H1 (cell line): ENCODE data around the gene FBXW8. TPM values are rescaled to one million over a fixed set of nuclear protein-coding genes. Genes with fewer than 3 reads are reported as not detected.

Experiments
- CTCF ChIA-PET: fragments of 300-600 bp; sonication (Branson Sonifier 250); formaldehyde crosslinking; loops from one replicate; lab custom pipeline; 2021; ENCODE audit not compliant: partially characterized antibody; lab: Charles Lee
- POLR2A ChIA-PET: fragments of 300-600 bp; sonication (Branson Sonifier 250); formaldehyde crosslinking; loops from one replicate; lab custom pipeline; 2021; ENCODE audit warnings: inconsistent platforms; ENCODE audit not compliant: partially characterized antibody; lab: Charles Lee
- DNase-seq, 2 experiments: peaks; one replicate each; pipeline versions ENCODE4 v3.0.0 to v3.0.0-alpha.2; 2010 to 2022; ENCODE audit warnings: low spot score in 2 of 2, low read depth in 1 of 2, mixed read lengths in 1 of 2
- FAIRE-seq: peaks from 2 replicates; lab custom pipeline; 2011; peaks lifted over from hg19 to GRCh38; lab: Jason Lieb, UNC
- H2AFZ ChIP-seq: 2 replicates; pipeline ENCODE4 v1.8.1; 2012; ENCODE audit warnings: low read length, inconsistent platforms
- H2AK5ac ChIP-seq: 2 replicates; pipeline ENCODE4 v1.6.1; 2013; ENCODE audit warnings: low read depth, low read length
- H2BK120ac ChIP-seq: replicated peaks from 2 replicates; pipeline ENCODE3; 2013; ENCODE audit warnings: low read depth, low read length, inconsistent platforms
- H2BK12ac ChIP-seq: 2 replicates; pipeline ENCODE4 v1.6.1; 2013; ENCODE audit warnings: low read depth, low read length
- H2BK15ac ChIP-seq: 2 replicates; pipeline ENCODE4 v1.6.1; 2013; ENCODE audit warnings: low read length
- H2BK20ac ChIP-seq: 2 replicates; pipeline ENCODE4 v1.6.1; 2013; ENCODE audit warnings: low read length
- H2BK5ac ChIP-seq: 2 replicates; pipeline ENCODE4 v1.6.1; 2013; ENCODE audit warnings: low read depth, low read length
- H3K14ac ChIP-seq: 2 replicates; pipeline ENCODE4 v1.6.1; 2013; ENCODE audit warnings: inconsistent platforms; ENCODE audit not compliant: insufficient read length
- H3K18ac ChIP-seq: 2 replicates; pipeline ENCODE4 v1.6.1; 2013; ENCODE audit warnings: low read length; ENCODE audit errors: extremely low read depth
- H3K23ac ChIP-seq: 2 replicates; pipeline ENCODE4 v1.6.1; 2013; ENCODE audit warnings: inconsistent platforms; ENCODE audit not compliant: insufficient read length
- H3K23me2 ChIP-seq: 2 replicates; pipeline ENCODE4 v1.6.1; 2013; ENCODE audit warnings: low read depth, low read length
- H3K27ac ChIP-seq: 2 replicates; pipeline ENCODE4 v1.6.1; 2011; ENCODE audit warnings: low read depth, low read length, inconsistent platforms
- H3K27me3 ChIP-seq, 4 experiments: replicated peaks in 1 of 4; 1 replicate in 1 of 4; 2 replicates in 3 of 4; pipeline versions ENCODE4 v1.6.1 to v1.8.1; 2011 to 2013; ENCODE audit warnings: low read length in 3 of 4, mild to moderate bottlenecking in 3 of 4, inconsistent platforms in 2 of 4, mixed read lengths in 2 of 4, moderate library complexity in 1 of 4; ENCODE audit not compliant: control insufficient read depth in 3 of 4, insufficient read depth in 3 of 4; ENCODE audit errors: extremely low read depth in 1 of 4
- H3K36me3 ChIP-seq, 4 experiments: 2 replicates each; pipeline versions ENCODE4 v1.6.1 to v1.8.1; 2011 to 2013; ENCODE audit warnings: mild to moderate bottlenecking in 4 of 4, low read length in 3 of 4, moderate library complexity in 2 of 4, control low read depth in 1 of 4, inconsistent platforms in 1 of 4; ENCODE audit not compliant: insufficient read depth in 4 of 4, control insufficient read depth in 2 of 4
- H3K4ac ChIP-seq: replicated peaks from 2 replicates; pipeline ENCODE3; 2013; ENCODE audit warnings: low read length, low read depth, mixed read lengths, inconsistent platforms; ENCODE audit not compliant: insufficient read length
- H3K4me1 ChIP-seq, 4 experiments: replicated peaks in 1 of 4; 1 replicate in 1 of 4; 2 replicates in 3 of 4; pipeline versions ENCODE4 v1.6.1 to v1.8.1; 2011 to 2013; ENCODE audit warnings: low read length in 3 of 4, inconsistent platforms in 2 of 4, mixed read lengths in 1 of 4; ENCODE audit not compliant: insufficient read depth in 4 of 4, control insufficient read depth in 3 of 4
- H3K4me2 ChIP-seq, 2 experiments: 2 replicates each; pipeline versions ENCODE4 v1.6.1 to v1.8.1; 2011 to 2013; ENCODE audit warnings: low read depth in 2 of 2, low read length in 2 of 2, control low read depth in 1 of 2, inconsistent platforms in 1 of 2, mild to moderate bottlenecking in 1 of 2; ENCODE audit not compliant: insufficient read depth in 1 of 2
- H3K4me3 ChIP-seq, 4 experiments: fragments of 200-600, 300-600 bp in 1 of 4; sonication (generic), shearing (Covaris generic), sonication (Bioruptor Twin) in 1 of 4; 2 replicates each; pipeline versions ENCODE4 v1.5.1 to v1.8.1; 2011 to 2016; ENCODE audit warnings: low read length in 4 of 4, low read depth in 3 of 4, control low read depth in 2 of 4, inconsistent platforms in 2 of 4, mild to moderate bottlenecking in 2 of 4, mixed read lengths in 1 of 4, moderate library complexity in 1 of 4; ENCODE audit not compliant: insufficient read depth in 2 of 4; ENCODE audit errors: extremely low read depth in 1 of 4
- H3K56ac ChIP-seq: replicated peaks from 2 replicates; pipeline ENCODE3; 2013; ENCODE audit warnings: low read depth, mild to moderate bottlenecking, mixed read lengths, low read length, inconsistent platforms; ENCODE audit not compliant: insufficient read length
- H3K79me1 ChIP-seq: 2 replicates; pipeline ENCODE4 v1.6.1; 2013; ENCODE audit warnings: low read depth, low read length, control low read depth
- H3K79me2 ChIP-seq, 2 experiments: 2 replicates each; pipeline versions ENCODE4 v1.6.1 to v1.8.1; 2012 to 2013; ENCODE audit warnings: low read length in 2 of 2, mild to moderate bottlenecking in 2 of 2, inconsistent platforms in 1 of 2; ENCODE audit not compliant: insufficient read depth in 2 of 2, control insufficient read depth in 1 of 2
- H3K9ac ChIP-seq, 4 experiments: replicated peaks in 1 of 4; 1 replicate in 1 of 4; 2 replicates in 3 of 4; pipeline versions ENCODE4 v1.6.1 to v1.8.1; 2011 to 2013; ENCODE audit warnings: low read depth in 3 of 4, low read length in 3 of 4, control low read depth in 2 of 4, mild to moderate bottlenecking in 2 of 4, moderate library complexity in 2 of 4, inconsistent platforms in 1 of 4; ENCODE audit errors: extremely low read depth in 1 of 4
- H3K9me3 ChIP-seq, 2 experiments: 2 replicates each; pipeline versions ENCODE4 v1.6.1 to v1.8.1; 2012 to 2013; ENCODE audit warnings: mild to moderate bottlenecking in 2 of 2, moderate library complexity in 2 of 2, control low read depth in 1 of 2, inconsistent platforms in 1 of 2, low read depth in 1 of 2, low read length in 1 of 2, mixed read lengths in 1 of 2; ENCODE audit not compliant: insufficient read depth in 2 of 2
- H4K20me1 ChIP-seq, 2 experiments: replicated peaks in 1 of 2; 2 replicates each; pipeline versions ENCODE3 to v1.8.1; 2011 to 2013; ENCODE audit warnings: inconsistent platforms in 2 of 2, low read length in 2 of 2, mild to moderate bottlenecking in 1 of 2; ENCODE audit not compliant: insufficient read depth in 2 of 2, control insufficient read depth in 1 of 2
- H4K5ac ChIP-seq: 2 replicates; pipeline ENCODE4 v1.6.1; 2013; ENCODE audit warnings: low read length, low read depth, mixed read lengths, inconsistent platforms; ENCODE audit not compliant: insufficient read length
- H4K8ac ChIP-seq: 2 replicates; pipeline ENCODE4 v1.8.0; 2013; ENCODE audit warnings: mild to moderate bottlenecking, moderate library complexity, low read length, inconsistent platforms; ENCODE audit not compliant: insufficient read depth; ENCODE audit errors: extremely low read depth
- H4K91ac ChIP-seq: replicated peaks from 2 replicates; pipeline ENCODE3; 2013; ENCODE audit warnings: low read length, mixed read lengths, inconsistent platforms; ENCODE audit not compliant: insufficient read length
- CTBP2 ChIP-seq: IDR thresholded peaks from 2 replicates; pipeline ENCODE4 v1.7.0; 2011; ENCODE audit warnings: borderline replicate concordance, mild to moderate bottlenecking, moderate library complexity, mixed read lengths, low read length; ENCODE audit not compliant: insufficient read depth, insufficient read length
- GABPA ChIP-seq: IDR thresholded peaks from 2 replicates; pipeline ENCODE4 v1.6.1; 2011; ENCODE audit warnings: mild to moderate bottlenecking, low read length, moderate library complexity, borderline replicate concordance; ENCODE audit not compliant: insufficient read depth
- JUN ChIP-seq: IDR thresholded peaks from 2 replicates; pipeline ENCODE4 v1.6.1; 2011; ENCODE audit warnings: low read depth, mild to moderate bottlenecking, improper control_type of control experiment, low read length
- JUND ChIP-seq: IDR thresholded peaks from 2 replicates; pipeline ENCODE4 v1.6.1; 2011; ENCODE audit warnings: mild to moderate bottlenecking, improper control_type of control experiment, low read length
- KDM4A ChIP-seq: IDR thresholded peaks from one replicate; pipeline ENCODE4 v1.7.1; 2012; ENCODE audit warnings: low read depth, mild to moderate bottlenecking, moderate library complexity, low read length, inconsistent platforms; ENCODE audit not compliant: severe bottlenecking
- NANOG ChIP-seq: IDR thresholded peaks from 2 replicates; pipeline ENCODE4 v1.6.1; 2011; ENCODE audit warnings: low read length, low read depth, mild to moderate bottlenecking, inconsistent platforms; ENCODE audit not compliant: insufficient read depth, poor library complexity, severe bottlenecking
- RFX5 ChIP-seq: IDR thresholded peaks from 2 replicates; pipeline ENCODE4 v1.6.1; 2011; ENCODE audit warnings: low read depth, low read length, improper control_type of control experiment, borderline replicate concordance
- RNF2 ChIP-seq: fragments of 200-900, 300-1000 bp; sonication (generic); IDR thresholded peaks from 2 replicates; pipeline ENCODE4 v1.7.1; 2016; ENCODE audit warnings: borderline replicate concordance, low read depth, mild to moderate bottlenecking, antibody characterized with exemption, low read length; ENCODE audit not compliant: poor library complexity, severe bottlenecking; ENCODE audit errors: missing control alignments
- SAP30 ChIP-seq: fragments of 300-600 bp; sonication (generic); IDR thresholded peaks from 2 replicates; pipeline ENCODE4 v1.7.1; 2012; ENCODE audit warnings: low read length, moderate library complexity, mild to moderate bottlenecking, inconsistent platforms; ENCODE audit not compliant: insufficient read depth, insufficient replicate concordance
- SP1 ChIP-seq: IDR thresholded peaks from 2 replicates; pipeline ENCODE4 v1.6.1; 2011; ENCODE audit warnings: low read depth, low read length
- WGBS, 2 experiments: shearing (Covaris generic) in 1 of 2; methylation state at CpG; one replicate each; pipeline versions ENCODE4 v1.1.6 to v1.1.7; 2013 to 2015; ENCODE audit warnings: low lambda C conversion rate in 2 of 2, mixed read lengths in 2 of 2, inconsistent platforms in 1 of 2, low coverage in 1 of 2, missing lambda C conversion rate in 1 of 2; ENCODE audit not compliant: insufficient replicate concordance in 2 of 2, insufficient coverage in 1 of 2, insufficient read length in 1 of 2; ENCODE audit errors: extremely low coverage in 1 of 2, missing lambda C conversion rate in 1 of 2; 5-methylcytosine and 5-hydroxymethylcytosine counted together
- polyA plus RNA-seq, 7 experiments: library from polyadenylated mRNA; depleted of rRNA in 3 of 7; stranded (reverse) in 5 of 7; unstranded in 2 of 7; fragments of >200 nt in 5 of 7; fragments of 200-250 nt in 2 of 7; gene quantifications; 1 replicate in 5 of 7; 2 replicates in 1 of 7; 4 replicates in 1 of 7; pipeline versions ENCODE4 v1.2.1 to v1.2.3, GENCODE V29; 2011 to 2013; ENCODE audit warnings: missing spikeins in 2 of 7, mixed read lengths in 2 of 7
- total RNA-seq: library from RNA; stranded (reverse); fragmentation: NEBNext Ultra II Directional; extraction: Animal tissue kit (Norgen Biotek cat#: 25700); gene quantifications from 2 replicates; pipeline ENCODE4 v1.2.1, GENCODE V29; 2021
- TF ChIP-seq, protein P1 (sequence below): IDR thresholded peaks from 2 replicates; pipeline ENCODE4 v1.6.1; 2012; ENCODE audit warnings: low read length, inconsistent platforms

Gene FBXW8
- total and polyA plus RNA-seq, 2 of the 8 experiments (the other 6 are each of a cell fraction or from before 2014, with no cell fraction given), result 15.8 to 16.0 TPM

- H3K4me1 ChIP-seq, result peaks cover 5 to 36% (median 25%) of the 10 kb centered on the region in 4 experiments
- no peak for DNase-seq
- no peaks in the 10 kb centered on the region for H4K20me1 ChIP-seq
- H4K8ac ChIP-seq, result no peak overlapping the region
- no peaks in the 10 kb centered on the region for H3K79me2 ChIP-seq
- no peak overlapping the region for H3K14ac ChIP-seq
- H3K23me2 ChIP-seq, result no peaks in the 10 kb centered on the region
- H2BK12ac ChIP-seq, result peak overlapping the region; percentile 75; the same call in 1 of the 2 replicates
- H2AK5ac ChIP-seq, result no peak overlapping the region
- H3K9me3 ChIP-seq, result no peaks in the 10 kb centered on the region
- H4K5ac ChIP-seq, result no peak overlapping the region
- H3K56ac ChIP-seq, result no peak overlapping the region
- H4K91ac ChIP-seq, result peak overlapping the region; percentile 66
- H3K9ac ChIP-seq, result no peak overlapping the region
- H2AFZ ChIP-seq, result no peak overlapping the region
- ChIA-PET CTCF (interaction anchor here (0.5 to 1.4 kb wide), 3 partner anchors 38 to 107 kb away, joined by 3 to 5 read pairs (median 4); no protein-coding TSS in a partner anchor), POLR2A (interaction anchor here (1.1 kb wide), 1 partner anchor 41 kb away, joined by 3 read pairs; no protein-coding TSS in a partner anchor)
- 0 out of 2 replicates have a peak overlapping the region, but pooled peaks have one; percentile 87 for H2BK20ac ChIP-seq
- no peak overlapping the region for H3K4me2 ChIP-seq
- no peaks in the 10 kb centered on the region for H3K79me1 ChIP-seq
- no peak overlapping the region for H3K4me3 ChIP-seq
- peak overlapping the region; percentile 62 for H2BK120ac ChIP-seq
- no peak overlapping the region for H2BK15ac ChIP-seq
- WGBS, 2 experiments, result 84% methylated on average over 10 of the region's 10 CpGs; no CpG with 5 or more reads in 1 of the 2 experiments
- H3K18ac ChIP-seq, result no peak overlapping the region; the same call in 1 of the 2 replicates
- no peaks in the 10 kb centered on the region for H3K36me3 ChIP-seq
- H3K4ac ChIP-seq, result no peak overlapping the region
- no peak overlapping the region for H3K27ac ChIP-seq
- no peaks in the 10 kb centered on the region for H3K27me3 ChIP-seq
- H3K23ac ChIP-seq, result no peak overlapping the region
- no peak overlapping the region for H2BK5ac ChIP-seq
- no peak for FAIRE-seq
- TF ChIP-seq JUND (no peak), KDM4A (no peak), SAP30 (no peak), SP1 (no peak), CTBP2 (no peak), RNF2 (no peak), NANOG (no peak), JUN (no peak), RFX5 (no peak), GABPA (no peak)
- TF ChIP-seq, protein P1, sequence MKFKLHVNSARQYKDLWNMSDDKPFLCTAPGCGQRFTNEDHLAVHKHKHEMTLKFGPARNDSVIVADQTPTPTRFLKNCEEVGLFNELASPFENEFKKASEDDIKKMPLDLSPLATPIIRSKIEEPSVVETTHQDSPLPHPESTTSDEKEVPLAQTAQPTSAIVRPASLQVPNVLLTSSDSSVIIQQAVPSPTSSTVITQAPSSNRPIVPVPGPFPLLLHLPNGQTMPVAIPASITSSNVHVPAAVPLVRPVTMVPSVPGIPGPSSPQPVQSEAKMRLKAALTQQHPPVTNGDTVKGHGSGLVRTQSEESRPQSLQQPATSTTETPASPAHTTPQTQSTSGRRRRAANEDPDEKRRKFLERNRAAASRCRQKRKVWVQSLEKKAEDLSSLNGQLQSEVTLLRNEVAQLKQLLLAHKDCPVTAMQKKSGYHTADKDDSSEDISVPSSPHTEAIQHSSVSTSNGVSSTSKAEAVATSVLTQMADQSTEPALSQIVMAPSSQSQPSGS, result no peak
Observed at GRCh38 chr12:117051380-117051779, 140.6 kb downstream of the FBXW8 start.
